Suprapubic skin (tissue), 4 donors: ENCODE data around the gene C14orf180.

Source experiments
- EP300 ChIP-seq: sonication (generic); formaldehyde crosslinking; IDR thresholded peaks from one replicate; pipeline ENCODE4 v1.6.1; 2017; ENCODE audit warnings: antibody characterized with exemption
- POLR2A ChIP-seq, 2 donors: fragments of 450-650 bp; IDR thresholded peaks; one replicate each; pipeline ENCODE4 v1.6.1; 2017; ENCODE audit warnings: antibody characterized with exemption in 2 of 2, mild to moderate bottlenecking in 2 of 2, moderate library complexity in 2 of 2
- POLR2AphosphoS5 ChIP-seq, 3 donors: sonication (generic); formaldehyde crosslinking; IDR thresholded peaks; one replicate each; pipeline ENCODE4 v1.6.1; 2017; ENCODE audit warnings: antibody characterized with exemption in 3 of 3
- TF ChIP-seq, protein P1 (sequence below), 2 donors: fragments of 200-600 bp in 1 of 2; fragments of 450-650 bp in 1 of 2; sonication (generic) in 1 of 2; IDR thresholded peaks; one replicate each; pipeline ENCODE4 v1.5.1; 2016 to 2019; ENCODE audit warnings: antibody characterized with exemption in 2 of 2, mild to moderate bottlenecking in 1 of 2, moderate library complexity in 1 of 2

- TF ChIP-seq, protein P1, sequence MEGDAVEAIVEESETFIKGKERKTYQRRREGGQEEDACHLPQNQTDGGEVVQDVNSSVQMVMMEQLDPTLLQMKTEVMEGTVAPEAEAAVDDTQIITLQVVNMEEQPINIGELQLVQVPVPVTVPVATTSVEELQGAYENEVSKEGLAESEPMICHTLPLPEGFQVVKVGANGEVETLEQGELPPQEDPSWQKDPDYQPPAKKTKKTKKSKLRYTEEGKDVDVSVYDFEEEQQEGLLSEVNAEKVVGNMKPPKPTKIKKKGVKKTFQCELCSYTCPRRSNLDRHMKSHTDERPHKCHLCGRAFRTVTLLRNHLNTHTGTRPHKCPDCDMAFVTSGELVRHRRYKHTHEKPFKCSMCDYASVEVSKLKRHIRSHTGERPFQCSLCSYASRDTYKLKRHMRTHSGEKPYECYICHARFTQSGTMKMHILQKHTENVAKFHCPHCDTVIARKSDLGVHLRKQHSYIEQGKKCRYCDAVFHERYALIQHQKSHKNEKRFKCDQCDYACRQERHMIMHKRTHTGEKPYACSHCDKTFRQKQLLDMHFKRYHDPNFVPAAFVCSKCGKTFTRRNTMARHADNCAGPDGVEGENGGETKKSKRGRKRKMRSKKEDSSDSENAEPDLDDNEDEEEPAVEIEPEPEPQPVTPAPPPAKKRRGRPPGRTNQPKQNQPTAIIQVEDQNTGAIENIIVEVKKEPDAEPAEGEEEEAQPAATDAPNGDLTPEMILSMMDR (IDR thresholded peaks at IDR 0.05), result no peak
- TF ChIP-seq EP300, result no peak
- no peak for TF ChIP-seq POLR2A (IDR thresholded peaks at IDR 0.05)
- TF ChIP-seq POLR2AphosphoS5 (IDR thresholded peaks at IDR 0.05), result no peak
Observed at GRCh38 chr14:104594310-104595046, 14.9 kb downstream of the C14orf180 start.
